D341Med (cell line): Measurements from ENCODE around the gene CREM.
"Not testable (repeated sequence)": the region's sequence is repeated elsewhere in the genome, so short reads cannot be mapped to it uniquely, and the experiment has no call there.

Source experiments
- DNase-seq: peaks from one replicate; pipeline ENCODE4 v3.0.0; 2012; ENCODE audit warnings: low spot score

CREM gene

GRCh38 chr10:35126530-35127288 lies at the start of gene CREM:
Gene CREM (plus strand): TSS chr10:35126846. CDS start chr10:35137836, 10,990 bp downstream.
- peak; percentile 98 for DNase-seq

GRCh38 chr10:35079265-35079664 lies 47.4 kb upstream of the CREM start:
- no peak for DNase-seq

GRCh38 chr10:35079763-35080162 lies 46.9 kb upstream of the CREM start:
- DNase-seq, result no peak

GRCh38 chr10:35080261-35080660 lies 46.4 kb upstream of the CREM start:
- DNase-seq, result not testable (repeated sequence)

- no peak for DNase-seq
Measured at GRCh38 chr10:35083242-35083641, 43.4 kb upstream of the CREM start.

- peak; percentile 23 for DNase-seq
Measured at GRCh38 chr10:35089611-35090161, 37.0 kb upstream of the CREM start.

GRCh38 chr10:35090162-35090954 lies 36.3 kb upstream of the CREM start, which contains the start of gene CUL2:
Gene CUL2 (minus strand): TSS chr10:35090341. CDS start chr10:35071317, 19,024 bp downstream.
- DNase-seq, result peak; percentile 98

- no peak for DNase-seq
Measured at GRCh38 chr10:35091994-35092790, 34.5 kb upstream of the CREM start.

- no peak for DNase-seq
Measured at GRCh38 chr10:35092851-35093250, 33.8 kb upstream of the CREM start.

GRCh38 chr10:35096312-35096711 lies 30.3 kb upstream of the CREM start:
- no peak for DNase-seq

GRCh38 chr10:35097510-35097909 lies 29.1 kb upstream of the CREM start:
- DNase-seq, result no peak

- no peak for DNase-seq
Measured at GRCh38 chr10:35103882-35104281, 22.8 kb upstream of the CREM start.

GRCh38 chr10:35112571-35112970 lies 14.1 kb upstream of the CREM start:
- no peak for DNase-seq

- DNase-seq, result no peak
Measured at GRCh38 chr10:35119378-35119777, 7.3 kb upstream of the CREM start.

GRCh38 chr10:35124540-35124939 lies 2.1 kb upstream of the CREM start:
- no peak for DNase-seq

- no peak for DNase-seq
Measured at GRCh38 chr10:35126062-35126529, 550 bp upstream of the CREM start.

GRCh38 chr10:35127289-35127891 lies 744 bp downstream of the CREM start:
- DNase-seq, result peak; percentile 63

GRCh38 chr10:35129185-35129674 lies 2.6 kb downstream of the CREM start:
- DNase-seq, result no peak

GRCh38 chr10:35130663-35131062 lies 4.0 kb downstream of the CREM start:
- no peak for DNase-seq

GRCh38 chr10:35132727-35133126 lies 6.1 kb downstream of the CREM start:
- no peak for DNase-seq

GRCh38 chr10:35133586-35133985 lies 6.9 kb downstream of the CREM start:
- no peak for DNase-seq
